DOHH2 (cell line): ENCODE measurements around the gene CCDC39.

Experiments used
- EZH2phosphoT487 ChIP-seq: fragments of 200-600 bp; sonication (generic); IDR thresholded peaks from 2 replicates; pipeline ENCODE4 v1.6.1; 2017; ENCODE audit warnings: borderline replicate concordance, mild to moderate bottlenecking, antibody characterized with exemption, low read length, moderate library complexity, mixed read lengths
- TF ChIP-seq, protein P1 (sequence below): fragments of 200-600 bp; sonication (generic); IDR thresholded peaks from one replicate; pipeline ENCODE4 v1.5.1; 2014; ENCODE audit warnings: antibody characterized with exemption, mild to moderate bottlenecking, low read depth, low read length; ENCODE audit not compliant: poor library complexity, severe bottlenecking

DNA sequence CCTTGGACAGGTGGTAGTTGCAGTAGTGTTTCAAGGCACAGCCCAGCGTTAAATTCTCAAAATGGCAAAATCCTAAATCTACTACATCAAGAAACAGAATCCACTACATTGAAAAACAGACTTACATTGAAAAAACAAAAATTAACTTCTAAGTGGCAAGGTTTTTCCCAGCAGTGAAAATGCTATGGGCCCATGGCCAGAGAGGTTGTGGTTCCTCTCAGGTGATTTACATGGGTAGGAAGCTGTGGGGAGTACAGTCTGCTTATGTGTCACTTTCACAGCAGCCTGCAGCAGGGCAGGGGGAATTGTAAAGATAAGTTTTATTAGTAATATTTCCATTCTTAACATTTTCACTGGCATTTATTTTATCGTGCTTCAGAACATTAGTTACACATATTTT lies 52.4 kb downstream of the CCDC39 start:
- TF ChIP-seq, protein P1, sequence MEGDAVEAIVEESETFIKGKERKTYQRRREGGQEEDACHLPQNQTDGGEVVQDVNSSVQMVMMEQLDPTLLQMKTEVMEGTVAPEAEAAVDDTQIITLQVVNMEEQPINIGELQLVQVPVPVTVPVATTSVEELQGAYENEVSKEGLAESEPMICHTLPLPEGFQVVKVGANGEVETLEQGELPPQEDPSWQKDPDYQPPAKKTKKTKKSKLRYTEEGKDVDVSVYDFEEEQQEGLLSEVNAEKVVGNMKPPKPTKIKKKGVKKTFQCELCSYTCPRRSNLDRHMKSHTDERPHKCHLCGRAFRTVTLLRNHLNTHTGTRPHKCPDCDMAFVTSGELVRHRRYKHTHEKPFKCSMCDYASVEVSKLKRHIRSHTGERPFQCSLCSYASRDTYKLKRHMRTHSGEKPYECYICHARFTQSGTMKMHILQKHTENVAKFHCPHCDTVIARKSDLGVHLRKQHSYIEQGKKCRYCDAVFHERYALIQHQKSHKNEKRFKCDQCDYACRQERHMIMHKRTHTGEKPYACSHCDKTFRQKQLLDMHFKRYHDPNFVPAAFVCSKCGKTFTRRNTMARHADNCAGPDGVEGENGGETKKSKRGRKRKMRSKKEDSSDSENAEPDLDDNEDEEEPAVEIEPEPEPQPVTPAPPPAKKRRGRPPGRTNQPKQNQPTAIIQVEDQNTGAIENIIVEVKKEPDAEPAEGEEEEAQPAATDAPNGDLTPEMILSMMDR = no peak
- TF ChIP-seq EZH2phosphoT487 = no peak
